HL-60 (cell line): ENCODE measurements around the gene SPRR3.

Experiments
- DNase-seq, 2 experiments: peaks; one replicate each; pipeline ENCODE4 v3.0.0-alpha.2; 2010 to 2020; ENCODE audit warnings: low read depth in 1 of 2, low spot score in 1 of 2
- H3K27ac ChIP-seq: fragments of 250-450 bp; sonication (Bioruptor Pico); replicated peaks from 2 replicates; pipeline ENCODE4 v1.5.1; 2020; ENCODE audit warnings: mild to moderate bottlenecking, moderate library complexity
- H3K27me3 ChIP-seq: fragments of 250-450 bp; sonication (Bioruptor Pico); 2 replicates; pipeline ENCODE4 v1.5.1; 2021; ENCODE audit warnings: mild to moderate bottlenecking, moderate library complexity; ENCODE audit not compliant: insufficient read depth, poor library complexity, severe bottlenecking
- H3K4me3 ChIP-seq: replicated peaks from 2 replicates; pipeline ENCODE4 v1.5.1; 2011; ENCODE audit warnings: mild to moderate bottlenecking, control low read depth, low read length; ENCODE audit not compliant: insufficient read depth
- CTCF ChIP-seq: IDR thresholded peaks from one replicate; pipeline ENCODE4 v1.5.1; 2011; ENCODE audit warnings: low read length, control low read depth, inconsistent platforms; ENCODE audit not compliant: insufficient read depth
- GABPA ChIP-seq: IDR thresholded peaks from 2 replicates; pipeline ENCODE4 v1.6.1; 2012; ENCODE audit warnings: low read depth
- POLR2AphosphoS5 ChIP-seq: IDR thresholded peaks from 2 replicates; pipeline ENCODE4 v1.6.1; 2012; ENCODE audit warnings: low read depth
- REST ChIP-seq: IDR thresholded peaks from 2 replicates; pipeline ENCODE4 v1.6.1; 2012; ENCODE audit warnings: low read depth; ENCODE audit not compliant: insufficient replicate concordance
- SPI1 ChIP-seq: IDR thresholded peaks from 2 replicates; pipeline ENCODE4 v1.6.1; 2012; ENCODE audit warnings: low read depth, mild to moderate bottlenecking, borderline replicate concordance

The SPRR3 gene

GRCh38 chr1:152970495-152970894, 31.1 kb upstream of the SPRR3 start, which contains the start of gene SPRR4:
Gene SPRR4, plus strand, starts transcription at chr1:152970648. Its CDS starts 1,243 bp downstream, at chr1:152971891.
- TF ChIP-seq GABPA (no peak), REST (no peak), SPI1 (no peak), POLR2AphosphoS5 (no peak), CTCF (no peak)
- Histone ChIP-seq H3K27me3 (no peaks in the 10 kb centered on the region), H3K27ac (no peak within 1 kb of the TSS), H3K4me3 (no peak within 1 kb of the TSS)
- no peak for DNase-seq

GRCh38 chr1:152972196-152972886, 29.2 kb upstream of the SPRR3 start:
- H3K4me3 ChIP-seq = no peak overlapping the region

More at GRCh38 chr1:152972196-152972886, 29.2 kb upstream of the SPRR3 start:
- no peaks in the 10 kb centered on the region for H3K27me3 ChIP-seq
- no peak overlapping the region for H3K27ac ChIP-seq
- no peak for DNase-seq
- no peak for TF ChIP-seq SPI1
- TF ChIP-seq CTCF = no peak
- TF ChIP-seq GABPA = no peak
- TF ChIP-seq REST = no peak
- no peak for TF ChIP-seq POLR2AphosphoS5
